Hematopoietic multipotent progenitor cell treated with erythropoietin and hydrocortisone succinate and interleukin-3 and kit ligand, for 8 days (in vitro differentiated cells): ENCODE measurements around the gene ZNRF1.

Experiments used
- DNase-seq: peaks from one replicate; pipeline ENCODE4 v3.0.0-alpha.2; 2015

The ZNRF1 gene

DNA sequence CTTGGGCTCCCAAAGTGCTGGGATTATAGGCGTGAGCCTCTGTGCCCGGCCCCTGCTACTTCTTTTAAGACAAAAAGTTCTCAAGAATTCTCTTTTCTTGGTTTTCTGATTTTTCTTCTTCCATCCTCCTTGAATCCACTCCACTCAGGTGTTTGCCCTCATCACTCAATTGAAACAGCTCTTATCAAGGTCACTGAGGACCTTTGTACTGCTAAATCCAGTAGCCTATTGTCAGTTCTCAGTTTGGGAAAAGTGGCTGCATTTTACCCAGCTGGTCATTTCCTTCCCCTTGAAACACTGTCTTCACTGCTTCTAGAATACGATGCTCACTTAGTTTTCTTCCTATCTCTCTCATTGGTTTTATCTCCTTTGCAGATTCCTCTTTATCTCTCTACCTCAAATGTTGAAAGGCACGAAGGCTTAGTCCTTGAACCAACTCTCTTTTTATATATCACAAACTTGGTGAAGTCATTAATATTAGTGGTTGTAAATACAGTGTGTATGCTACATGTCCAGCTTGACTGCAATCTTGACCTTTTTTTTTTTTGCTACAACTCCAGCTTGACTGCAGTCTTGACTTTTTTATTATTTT is 29.8 kb downstream of the ZNRF1 start:
- DNase-seq, result no peak

DNA sequence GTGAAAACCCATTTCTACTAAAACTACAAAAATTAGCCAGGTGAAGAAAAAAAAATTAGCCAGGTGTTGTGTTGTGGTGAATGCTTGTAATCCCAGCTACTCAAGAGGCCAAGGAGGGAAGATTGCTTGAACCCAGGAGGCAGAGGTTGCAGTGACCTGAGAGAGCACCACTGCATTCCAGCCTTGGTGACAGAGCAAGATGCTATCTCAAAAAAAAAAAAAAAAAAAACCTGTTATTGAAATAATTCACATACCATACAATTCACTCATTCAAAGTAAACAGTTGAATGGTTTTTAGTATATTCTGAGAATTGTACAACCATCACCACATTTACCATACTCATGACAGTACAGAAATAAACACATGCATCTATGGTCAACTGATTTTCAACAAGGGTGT is 31.0 kb downstream of the ZNRF1 start:
- no peak for DNase-seq

DNA sequence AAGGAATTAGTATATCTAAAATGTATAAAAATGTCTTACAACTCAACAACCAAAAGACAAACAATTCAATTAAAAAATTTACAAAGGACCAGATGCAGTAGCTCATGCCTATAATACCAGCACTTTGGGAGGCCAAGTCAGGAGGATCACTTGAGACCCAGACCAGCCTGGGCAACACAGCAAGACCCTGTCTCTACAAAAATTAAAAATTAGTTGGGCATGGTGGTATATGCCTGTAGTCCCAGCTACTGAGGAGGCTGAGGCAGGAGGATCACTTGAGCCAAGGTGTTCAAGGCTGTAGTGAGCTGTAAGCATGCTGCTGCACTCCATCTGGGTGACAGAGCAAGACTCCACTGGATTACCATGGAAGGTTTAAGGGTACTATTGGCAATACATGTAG is 33.8 kb downstream of the ZNRF1 start:
- no peak for DNase-seq

DNA sequence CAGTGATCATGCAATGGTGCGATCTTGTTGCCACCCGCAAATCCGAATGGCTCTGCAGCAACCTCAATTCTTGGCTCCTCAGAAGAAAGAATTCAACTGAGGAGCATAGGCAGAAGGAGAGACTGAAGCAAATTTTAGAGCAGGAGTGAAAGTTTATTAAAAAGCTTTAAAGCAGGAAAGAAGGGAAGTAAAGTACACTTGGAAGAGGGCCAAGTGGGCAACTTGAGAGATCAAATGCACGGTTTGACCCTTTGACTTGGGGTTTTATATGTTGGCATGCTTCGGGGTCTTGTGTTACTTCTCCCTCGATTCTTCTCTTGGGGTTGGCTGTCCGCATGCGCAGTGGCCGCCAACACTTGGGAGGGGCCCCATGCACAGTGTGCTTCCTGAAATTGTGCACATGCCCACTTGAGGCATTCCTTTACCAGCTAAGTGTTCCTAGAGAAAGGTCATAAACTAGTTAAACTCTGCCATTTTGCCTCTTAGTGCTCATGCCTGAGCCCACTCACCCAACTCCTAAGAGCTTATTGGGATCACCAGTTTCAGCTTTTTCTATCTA is 36.7 kb downstream of the ZNRF1 start:
- no peak for DNase-seq

DNA sequence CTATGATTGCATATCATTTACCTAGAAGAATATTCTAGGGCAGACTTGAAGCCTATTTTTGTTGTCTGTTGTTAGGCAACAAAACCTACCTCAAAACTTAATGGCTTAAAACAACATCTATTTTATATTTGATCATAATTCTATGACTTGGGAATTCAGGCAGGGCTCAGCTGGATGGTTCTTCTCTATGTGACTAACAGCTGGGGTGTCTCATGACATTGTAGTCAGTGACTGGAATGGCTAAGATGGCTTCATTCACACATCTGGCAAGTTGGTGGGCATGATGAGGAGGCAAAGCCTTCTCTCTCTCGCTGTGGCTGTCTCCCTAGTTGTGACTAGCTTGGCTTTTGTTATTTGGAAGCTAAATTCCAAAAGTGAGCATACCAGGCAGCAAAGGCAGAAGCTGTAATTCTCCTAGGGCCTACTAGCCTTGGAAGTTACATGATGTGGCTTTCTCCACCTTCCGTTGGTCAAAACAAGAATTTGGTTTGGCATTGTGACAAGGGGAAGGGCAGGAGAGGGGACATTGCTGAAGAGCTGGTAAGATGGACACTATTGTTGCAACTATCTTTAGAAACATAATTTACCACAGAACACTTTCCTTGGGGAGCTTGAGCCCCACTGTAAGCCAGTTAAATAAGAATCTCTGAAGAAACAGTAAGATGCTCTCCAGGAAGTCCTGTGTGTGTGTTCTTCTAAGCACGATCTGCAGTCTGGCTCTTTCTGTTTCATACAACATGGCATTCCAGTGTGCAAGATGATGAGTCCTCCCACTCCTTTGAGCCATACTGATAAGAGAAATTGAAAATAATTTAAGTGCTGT is 39.4 kb downstream of the ZNRF1 start:
- peak; percentile 62 for DNase-seq

DNA sequence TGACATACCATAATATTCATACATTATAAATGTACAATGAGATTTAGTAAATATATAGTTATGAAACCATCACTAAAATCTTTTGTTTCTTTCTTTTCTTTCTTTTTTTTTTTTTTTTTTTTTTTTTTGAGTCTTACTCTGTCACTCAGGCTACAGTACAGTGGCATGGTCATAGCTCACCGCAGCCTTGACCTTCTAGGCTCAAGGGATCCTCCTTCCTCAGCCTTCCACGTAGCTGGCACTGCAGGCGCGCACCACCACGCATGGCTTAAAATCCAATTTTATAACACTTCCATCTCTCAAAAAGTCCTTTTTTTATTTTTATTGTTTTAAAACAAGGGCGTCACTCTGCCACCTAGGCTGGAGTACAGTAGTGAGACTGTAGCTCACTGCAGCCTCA is 41.1 kb downstream of the ZNRF1 start:
- DNase-seq, result no peak

DNA sequence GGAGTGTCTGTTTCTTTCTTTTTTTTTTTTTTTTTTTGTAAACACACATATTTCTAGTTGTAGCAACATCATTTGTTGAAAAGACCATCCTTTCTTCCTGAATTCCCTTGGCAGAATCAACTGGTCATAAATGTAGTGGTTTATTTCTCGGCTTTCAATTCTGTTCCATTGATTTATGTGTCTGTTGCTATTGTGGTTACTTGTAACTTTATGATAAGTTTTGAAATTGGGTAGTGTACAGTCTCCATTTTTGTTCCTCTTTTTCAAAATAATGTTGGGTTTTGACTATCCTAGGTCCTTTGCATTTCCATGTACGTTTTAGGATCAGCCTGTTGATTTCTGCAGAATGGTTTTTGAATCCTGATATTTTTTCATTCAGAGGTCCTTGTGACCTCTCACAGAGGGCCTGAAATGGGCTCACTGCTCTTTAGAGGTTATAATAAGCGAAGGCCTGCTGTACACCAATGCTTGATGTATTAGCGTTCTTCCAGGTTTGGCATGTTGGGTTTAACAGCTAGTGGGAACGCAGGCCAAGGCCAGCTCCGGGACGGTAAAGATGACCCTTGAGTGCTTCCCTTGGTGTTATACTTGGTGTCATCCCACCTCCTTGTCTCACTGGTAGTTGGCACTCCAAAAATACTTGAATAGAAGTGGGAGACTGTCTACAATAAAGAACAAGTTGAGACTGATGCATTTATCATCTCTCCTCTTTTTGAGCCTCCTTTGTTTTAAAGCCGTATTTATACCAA is 43.8 kb downstream of the ZNRF1 start:
- DNase-seq, result no peak

DNA sequence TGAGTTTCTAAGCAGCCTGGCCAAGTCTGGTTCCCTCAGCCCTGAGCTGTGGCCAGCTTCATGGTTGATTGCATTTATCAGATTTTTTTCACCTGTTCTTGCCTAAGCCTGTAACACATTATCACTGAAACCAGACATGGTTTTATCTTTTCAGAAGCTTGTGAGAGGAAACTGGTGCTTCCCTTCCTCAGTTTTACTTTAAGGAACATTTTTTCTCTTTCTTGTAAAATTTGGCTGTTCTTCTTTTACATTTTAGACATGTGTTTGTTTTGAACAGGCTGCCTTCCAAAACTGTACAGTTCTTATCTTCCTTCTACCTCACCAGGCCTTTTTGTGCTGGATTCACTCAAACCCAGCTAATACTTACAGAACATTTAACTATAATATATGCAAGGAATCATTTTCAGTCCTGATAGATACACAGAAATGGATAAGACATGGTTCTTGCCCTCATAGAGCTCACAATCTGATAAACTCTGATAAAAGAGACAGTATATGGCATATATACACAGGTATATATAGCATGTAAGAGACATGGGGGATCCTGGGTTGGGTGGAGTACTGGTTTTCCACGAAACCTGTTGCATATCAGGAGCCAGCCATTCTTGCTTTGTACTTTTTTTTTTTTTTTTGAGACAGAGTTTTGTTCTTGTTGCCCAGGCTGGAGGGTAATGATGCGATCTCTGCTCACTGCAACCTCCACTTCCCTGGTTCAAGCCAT is 44.5 kb downstream of the ZNRF1 start:
- DNase-seq, result peak; percentile 99

DNA sequence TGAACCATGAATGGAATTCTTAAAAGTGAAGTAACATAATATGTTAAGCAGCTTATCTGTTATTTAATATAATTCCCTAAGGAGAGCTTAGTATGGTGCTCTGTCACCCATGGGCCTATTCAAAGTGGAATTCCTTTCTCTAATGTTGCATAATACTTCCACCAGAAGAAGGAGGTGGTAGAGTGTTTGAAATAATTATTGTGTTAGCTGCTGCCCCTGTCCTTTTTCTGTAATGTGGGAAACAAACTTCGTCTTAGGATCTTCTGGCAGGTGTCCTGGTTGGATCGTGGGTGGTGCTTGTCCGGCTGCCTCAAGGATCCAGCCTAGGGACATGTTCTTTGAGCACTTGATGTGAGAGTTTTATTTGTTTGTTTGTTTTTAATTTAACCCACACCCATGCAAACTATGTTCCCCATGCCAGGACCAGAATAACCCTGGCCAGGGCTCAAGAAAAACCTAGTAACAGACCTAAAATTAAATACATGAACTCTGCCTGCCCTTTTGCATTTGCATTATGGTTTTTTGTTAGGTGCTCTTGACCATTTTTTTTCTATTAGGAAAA is 46.1 kb downstream of the ZNRF1 start:
- DNase-seq, result peak; percentile 12

DNA sequence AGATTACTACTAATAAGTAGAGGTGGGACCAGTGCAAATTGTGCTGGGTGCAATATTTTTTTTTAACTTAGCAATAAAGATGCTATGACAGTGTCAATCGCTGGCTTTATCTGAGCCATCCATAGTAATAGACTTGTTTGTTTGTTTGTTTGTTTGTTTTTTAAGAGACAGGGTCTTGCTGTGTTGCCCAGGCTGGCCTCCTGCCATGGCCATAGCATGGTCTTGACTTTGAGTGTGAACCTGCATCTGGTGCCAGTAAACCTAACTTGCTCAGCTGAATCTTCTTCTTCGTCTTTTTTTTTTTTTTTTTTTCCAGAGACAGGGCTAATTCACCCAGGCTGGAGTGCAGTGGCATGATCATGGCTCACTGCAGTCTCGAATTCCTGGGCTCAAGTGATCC is 46.6 kb downstream of the ZNRF1 start:
- no peak for DNase-seq

DNA sequence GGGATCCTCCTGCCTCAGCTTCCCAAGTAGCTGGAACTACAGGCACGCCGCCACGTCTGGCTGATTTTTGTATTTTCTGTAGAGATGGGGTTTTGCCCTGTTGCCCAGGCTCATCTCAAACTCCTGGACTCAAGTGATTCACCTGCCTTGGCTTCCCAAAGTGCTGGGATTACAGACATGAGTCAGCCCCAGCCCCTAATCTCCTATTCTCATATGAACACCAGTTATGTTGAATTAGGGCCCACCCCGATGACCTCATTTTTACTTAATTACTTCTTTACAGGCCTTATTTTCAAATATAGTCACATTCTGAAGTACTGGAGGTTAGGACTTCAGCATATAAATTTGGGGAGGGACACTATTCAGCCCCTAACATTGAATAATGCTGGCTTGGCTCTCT is 49.2 kb downstream of the ZNRF1 start:
- DNase-seq, result peak; percentile 67

DNA sequence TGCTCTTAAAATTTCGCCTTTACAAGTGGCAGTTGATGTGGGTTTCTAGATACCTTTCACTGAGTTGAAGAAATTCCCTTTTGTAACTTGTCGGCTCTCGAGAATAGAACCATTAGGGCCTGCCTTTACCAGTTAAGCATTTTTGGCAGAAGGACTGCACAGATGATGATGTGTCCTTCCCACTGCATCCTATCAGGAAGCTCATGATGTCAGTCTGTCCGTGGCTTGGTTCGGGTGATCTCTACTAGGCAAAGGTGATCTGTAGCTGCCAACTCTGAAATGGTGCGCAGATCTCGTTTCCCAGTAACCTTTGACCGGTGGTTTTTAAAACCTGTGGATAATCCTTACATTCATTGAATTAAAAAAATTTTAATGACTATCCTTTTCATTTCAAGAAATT is 49.7 kb downstream of the ZNRF1 start:
- peak; percentile 47 for DNase-seq

DNA sequence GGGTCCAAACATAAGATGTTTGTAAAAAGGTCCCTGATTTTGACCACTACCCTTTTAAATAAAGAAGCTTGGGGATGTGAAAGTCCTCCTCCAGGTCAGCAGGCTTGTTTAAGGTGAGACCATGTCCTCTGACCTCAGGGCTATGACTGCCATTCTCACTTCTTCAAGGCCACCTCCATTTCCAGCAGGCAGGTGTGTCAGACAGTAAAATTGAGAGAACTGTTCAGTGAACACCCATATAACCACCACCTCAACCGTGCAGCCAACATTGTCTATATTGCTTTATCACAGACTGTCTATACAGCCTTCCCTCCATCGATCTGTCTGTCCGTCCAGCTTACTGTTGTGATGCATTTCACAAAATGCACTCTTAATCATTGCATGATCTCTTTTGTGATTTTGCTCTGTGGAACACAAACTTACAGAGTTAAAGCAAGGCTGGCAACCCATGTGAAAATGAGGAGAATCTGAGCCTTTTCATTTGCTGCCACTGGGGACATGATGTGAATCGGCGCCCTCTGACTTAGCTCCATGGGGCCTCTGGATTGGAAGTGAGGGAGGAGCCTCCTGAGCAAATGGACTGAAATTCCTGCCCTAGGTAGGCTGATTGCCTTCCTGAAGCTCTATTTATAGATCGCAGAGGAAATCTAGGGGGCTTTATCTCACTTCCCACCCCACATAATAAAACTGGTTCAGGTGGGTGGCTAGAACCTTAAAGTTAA is 53.8 kb downstream of the ZNRF1 start:
- DNase-seq, result peak; percentile 45

DNA sequence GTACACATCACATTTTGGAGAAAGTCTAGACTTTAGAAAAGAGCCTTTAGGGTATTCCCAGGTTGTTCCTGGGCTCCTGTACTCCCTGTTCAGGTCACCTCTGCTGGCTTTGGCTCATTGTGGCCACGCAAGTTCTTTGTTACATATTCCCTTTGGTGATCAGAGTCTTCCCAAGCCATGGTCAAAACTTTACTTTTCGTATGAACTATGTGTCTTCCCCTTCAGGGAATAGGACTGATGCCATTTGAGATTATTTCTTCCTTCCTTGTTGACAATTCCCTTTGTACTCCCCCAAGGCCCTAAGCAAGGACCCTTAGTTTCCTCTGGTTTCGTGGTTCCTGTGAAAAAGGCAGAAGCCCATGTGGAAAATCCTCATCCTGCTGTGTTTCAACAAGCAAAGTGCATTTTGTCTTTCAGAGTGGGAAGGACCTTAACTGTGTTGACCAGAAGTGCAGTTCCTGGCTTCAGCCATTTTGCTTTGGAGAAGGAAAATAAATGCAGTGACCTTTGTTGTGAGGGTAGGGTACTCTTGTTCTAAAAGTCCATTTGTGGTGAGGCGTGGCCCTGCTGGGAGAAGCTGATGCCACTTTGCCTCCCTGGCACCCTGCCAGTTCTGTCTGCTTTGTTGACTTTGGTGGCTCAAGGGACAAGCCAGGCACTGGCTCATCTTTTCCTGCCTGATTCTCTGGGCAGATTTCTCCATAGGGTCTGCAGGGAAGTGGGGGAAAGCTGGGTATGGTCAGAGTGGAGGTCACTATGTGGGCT is 55.1 kb downstream of the ZNRF1 start:
- DNase-seq, result peak; percentile 95

DNA sequence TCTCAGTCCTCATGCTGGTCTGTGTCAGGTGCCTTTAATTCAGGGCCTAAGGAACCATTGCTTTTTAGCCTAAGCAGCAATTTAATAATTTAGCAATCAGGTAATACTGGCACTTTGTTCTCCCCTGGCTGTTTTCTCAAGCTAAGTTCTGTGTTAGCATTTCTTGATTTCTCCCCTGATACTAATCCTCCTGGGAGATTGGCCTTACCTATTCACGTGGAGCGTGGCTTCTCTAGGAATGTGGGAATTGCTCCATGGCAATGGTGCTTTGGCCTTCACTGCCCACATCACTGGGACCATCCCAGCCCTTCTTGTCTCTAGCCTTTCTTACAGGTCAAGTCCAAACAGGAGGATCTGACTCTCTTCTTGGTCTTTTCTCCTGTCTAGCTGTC is 55.7 kb downstream of the ZNRF1 start:
- DNase-seq, result peak; percentile 7

DNA sequence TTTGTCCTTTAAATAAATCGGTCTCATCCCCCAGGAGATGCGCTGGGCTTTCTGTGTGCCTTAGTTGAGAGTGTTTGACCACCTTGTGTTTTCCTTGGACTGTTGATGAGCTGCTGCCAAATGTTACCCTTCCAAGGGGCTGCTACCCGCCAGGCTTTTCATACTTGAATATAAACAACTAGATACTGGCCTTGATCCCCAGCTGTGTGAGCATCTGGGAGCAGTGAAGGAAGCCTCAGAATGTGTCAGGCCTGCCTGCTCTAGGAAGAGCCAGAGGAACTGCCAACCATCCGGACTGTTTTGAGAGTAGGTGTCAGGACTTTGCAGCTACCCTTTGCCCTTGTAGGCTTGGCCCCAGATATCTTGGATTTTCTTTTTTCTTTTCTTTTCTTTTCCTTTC is 60.0 kb downstream of the ZNRF1 start:
- DNase-seq, result no peak

DNA sequence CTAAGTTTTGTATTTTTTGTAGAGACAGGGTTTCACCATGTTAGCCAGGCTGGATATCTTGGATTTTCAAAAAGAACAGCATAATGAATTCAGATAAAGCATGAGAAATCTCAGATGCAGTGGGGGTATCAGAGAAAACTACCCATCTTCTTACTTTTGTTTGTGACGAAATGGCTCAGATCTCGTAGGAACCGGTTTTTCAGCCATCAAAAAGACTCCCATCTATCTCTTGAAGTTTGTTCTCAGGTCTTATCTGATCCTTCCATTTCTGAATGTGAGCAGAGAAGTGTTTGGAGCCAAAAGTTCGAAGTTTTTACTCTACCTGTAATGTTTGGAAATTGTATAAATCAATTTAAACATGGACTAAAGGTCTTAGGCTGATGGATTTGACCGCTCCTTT is 60.6 kb downstream of the ZNRF1 start:
- no peak for DNase-seq

DNA sequence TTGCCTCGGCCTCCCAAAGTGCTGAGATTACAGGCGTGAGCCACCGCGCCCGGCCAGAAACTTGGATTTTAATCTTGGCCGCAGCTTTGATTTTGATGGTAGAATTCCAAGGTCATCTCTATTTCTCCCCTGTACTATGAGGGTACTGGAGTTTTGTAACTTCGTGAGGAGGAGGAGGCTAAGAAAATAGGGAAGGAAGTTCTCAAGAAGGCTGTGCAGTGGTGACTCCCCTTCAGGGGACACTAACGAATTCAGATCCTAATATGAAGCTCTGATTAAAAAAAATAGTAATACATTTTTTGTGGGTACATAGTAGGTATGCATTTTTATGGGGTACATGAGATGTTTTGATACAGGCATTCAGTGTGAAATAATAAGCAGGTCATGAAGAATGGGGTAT is 61.9 kb downstream of the ZNRF1 start:
- no peak for DNase-seq

DNA sequence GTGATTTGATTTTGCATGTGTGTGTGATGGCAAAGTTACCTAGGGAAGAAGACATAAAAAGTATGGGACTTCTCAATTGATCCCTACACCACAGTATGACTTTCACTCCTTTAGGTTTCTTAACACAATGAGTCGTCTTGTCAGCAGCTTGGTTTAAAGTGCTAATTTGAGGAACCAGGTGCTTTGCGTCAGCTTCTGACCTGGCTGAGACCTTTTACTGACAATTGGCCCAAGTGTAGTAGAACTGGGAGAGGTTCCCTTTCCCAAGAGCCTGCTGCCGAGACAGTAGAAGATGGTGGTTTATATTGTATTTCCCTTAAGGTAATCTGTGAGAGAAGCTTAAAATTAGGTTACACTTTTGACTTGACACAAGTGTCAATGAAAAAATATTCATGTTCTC is 62.8 kb downstream of the ZNRF1 start:
- no peak for DNase-seq

DNA sequence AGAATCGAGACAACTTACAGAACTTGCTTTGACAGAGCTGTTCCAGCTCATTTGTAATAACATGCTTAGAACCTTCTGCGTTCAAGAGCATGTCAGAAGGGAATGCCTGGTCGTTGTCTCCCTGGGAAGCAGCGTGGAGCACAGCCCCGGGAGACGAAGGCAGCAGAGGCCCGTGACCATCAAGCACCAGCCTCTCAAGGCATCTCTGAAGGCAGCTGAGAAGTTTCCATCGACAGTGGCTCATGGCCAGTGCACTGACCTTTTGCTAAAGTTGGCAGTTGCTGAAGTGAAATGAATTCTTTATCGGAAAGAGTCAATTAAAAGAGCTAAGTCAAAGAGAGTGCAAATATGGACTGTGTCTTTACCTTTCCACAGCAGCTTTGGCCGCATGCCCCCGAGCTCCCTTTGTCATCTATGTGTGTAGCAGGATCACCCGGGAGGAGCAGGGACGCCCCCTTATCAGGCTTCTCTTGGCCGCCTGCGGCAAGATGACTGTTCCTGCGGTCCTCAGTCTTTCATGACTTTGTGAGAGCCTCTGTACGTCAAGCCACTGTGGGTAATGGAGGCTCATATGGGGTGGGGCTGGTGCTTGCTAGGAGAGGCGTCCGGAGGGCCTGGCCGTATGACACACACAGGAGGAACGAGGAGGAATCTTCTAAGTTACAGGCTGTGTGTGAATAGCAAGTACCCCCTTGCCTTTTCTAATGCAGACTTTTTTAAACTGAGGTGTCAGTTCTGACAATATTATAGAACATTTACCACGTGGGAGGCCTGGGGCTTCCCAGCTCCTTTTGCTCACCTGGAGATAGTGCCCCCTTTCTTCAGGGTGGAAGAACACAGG is 63.5 kb downstream of the ZNRF1 start:
- peak; percentile 90 for DNase-seq
